AG04450 (cell line): ENCODE results near the gene SH3RF3. TPM values are rescaled to one million over a fixed set of nuclear protein-coding genes. Genes with fewer than 3 reads are reported as not detected.
"Not testable (repeated sequence)": the region's sequence is repeated elsewhere in the genome, so short reads cannot be mapped to it uniquely, and the experiment has no call there.

Experiments
- CTCF ChIA-PET: fragments of 300-600, 350-600 bp; formaldehyde crosslinking; extraction: SDS; loops from one replicate; lab custom pipeline; 2022; ENCODE audit warnings: antibody characterized with exemption, inconsistent platforms; lab: Charles Lee
- POLR2A ChIA-PET: fragments of 350-600 bp; formaldehyde crosslinking; extraction: SDS; loops from one replicate; lab custom pipeline; 2021; ENCODE audit warnings: antibody characterized with exemption, inconsistent platforms; lab: Yijun Ruan, JAX
- DNase-seq: peaks from one replicate; pipeline ENCODE4 v3.0.0-alpha.2; 2011; ENCODE audit warnings: low read depth, low spot score
- H3K27ac ChIP-seq: one replicate; pipeline ENCODE4 v1.5.1; 2012; ENCODE audit warnings: low read depth, low read length, control low read depth
- H3K27me3 ChIP-seq: one replicate; pipeline ENCODE4 v1.6.0; 2012; ENCODE audit warnings: low read length; ENCODE audit not compliant: control insufficient read depth, insufficient read depth
- H3K4me3 ChIP-seq: 2 replicates; pipeline ENCODE4 v1.5.1; 2011; ENCODE audit warnings: mild to moderate bottlenecking, low read depth, low read length, control low read depth
- H3K9me3 ChIP-seq: 2 replicates; pipeline ENCODE4 v1.5.1; 2012; ENCODE audit warnings: low read length; ENCODE audit not compliant: control insufficient read depth, insufficient read depth
- polyA plus RNA-seq: library from polyadenylated mRNA; depleted of rRNA; stranded (reverse); fragments of >200 nt; gene quantifications from 2 replicates; pipeline ENCODE4 v1.2.3, GENCODE V29; 2011
- TF ChIP-seq, protein P1 (sequence below): IDR thresholded peaks from 2 replicates; pipeline ENCODE4 v1.5.1; 2011; ENCODE audit warnings: low read depth, low read length, control low read depth, inconsistent platforms

Gene SH3RF3
- polyA plus RNA-seq, 1 experiment = 5.7 TPM

DNA sequence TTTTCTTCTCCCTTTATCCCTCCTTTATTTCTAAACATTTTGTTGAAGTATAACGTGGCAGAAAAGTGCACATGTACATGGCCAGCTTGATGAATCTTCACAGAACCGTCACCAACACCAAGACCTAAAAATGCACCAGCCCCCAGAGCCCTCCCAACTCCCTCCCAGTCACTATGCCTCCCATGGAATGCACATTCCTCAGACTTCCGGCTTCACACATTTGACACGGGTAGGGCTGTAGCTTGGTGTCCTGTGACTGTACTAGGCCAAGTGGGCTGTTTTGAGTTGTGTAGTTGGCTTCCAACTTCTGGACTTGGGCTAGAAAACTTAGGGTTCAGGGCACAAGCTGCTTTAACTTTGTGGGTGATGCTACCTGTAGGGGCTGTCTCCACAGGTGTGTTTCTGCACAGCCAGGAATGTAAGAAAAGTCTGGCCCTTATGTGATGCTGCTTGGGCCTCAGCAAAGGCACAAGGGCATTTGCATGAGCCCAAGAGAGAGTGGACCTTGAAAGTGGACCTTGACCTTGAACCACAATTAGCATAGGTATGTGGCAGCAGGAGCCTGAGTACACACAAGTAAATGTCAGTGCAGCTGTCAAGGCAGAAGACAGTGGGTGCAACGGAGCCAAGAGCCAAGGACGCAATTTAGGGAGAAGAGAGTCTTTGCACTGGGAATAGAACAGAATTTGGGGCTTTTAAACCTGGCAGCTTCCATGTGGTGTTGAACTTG, 406.4 kb downstream of the SH3RF3 start:
- Histone ChIP-seq H3K27me3 (peaks cover 14% of the 10 kb centered on the region), H3K4me3 (no peak overlapping the region), H3K9me3 (no peaks in the 10 kb centered on the region), H3K27ac (no peak overlapping the region)
- TF ChIP-seq, protein P1, sequence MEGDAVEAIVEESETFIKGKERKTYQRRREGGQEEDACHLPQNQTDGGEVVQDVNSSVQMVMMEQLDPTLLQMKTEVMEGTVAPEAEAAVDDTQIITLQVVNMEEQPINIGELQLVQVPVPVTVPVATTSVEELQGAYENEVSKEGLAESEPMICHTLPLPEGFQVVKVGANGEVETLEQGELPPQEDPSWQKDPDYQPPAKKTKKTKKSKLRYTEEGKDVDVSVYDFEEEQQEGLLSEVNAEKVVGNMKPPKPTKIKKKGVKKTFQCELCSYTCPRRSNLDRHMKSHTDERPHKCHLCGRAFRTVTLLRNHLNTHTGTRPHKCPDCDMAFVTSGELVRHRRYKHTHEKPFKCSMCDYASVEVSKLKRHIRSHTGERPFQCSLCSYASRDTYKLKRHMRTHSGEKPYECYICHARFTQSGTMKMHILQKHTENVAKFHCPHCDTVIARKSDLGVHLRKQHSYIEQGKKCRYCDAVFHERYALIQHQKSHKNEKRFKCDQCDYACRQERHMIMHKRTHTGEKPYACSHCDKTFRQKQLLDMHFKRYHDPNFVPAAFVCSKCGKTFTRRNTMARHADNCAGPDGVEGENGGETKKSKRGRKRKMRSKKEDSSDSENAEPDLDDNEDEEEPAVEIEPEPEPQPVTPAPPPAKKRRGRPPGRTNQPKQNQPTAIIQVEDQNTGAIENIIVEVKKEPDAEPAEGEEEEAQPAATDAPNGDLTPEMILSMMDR = no peak
- ChIA-PET CTCF (interaction anchor here (7.1 kb wide), 1 partner anchor 10 kb away, joined by 56 read pairs; no protein-coding TSS in a partner anchor), POLR2A (no interaction called here)
- DNase-seq = no peak

- CTCF ChIA-PET = interaction anchor here (7.1 kb wide), 1 partner anchor 9 kb away, joined by 56 read pairs; no protein-coding TSS in a partner anchor
- H3K27me3 ChIP-seq = peaks cover 11% of the 10 kb centered on the region
- DNase-seq, POLR2A ChIA-PET, H3K9me3 ChIP-seq, H3K27ac ChIP-seq, H3K4me3 ChIP-seq: not testable (repeated sequence)
Measured at GRCh38 chr2:109536556-109536955, 407.6 kb downstream of the SH3RF3 start.

DNA sequence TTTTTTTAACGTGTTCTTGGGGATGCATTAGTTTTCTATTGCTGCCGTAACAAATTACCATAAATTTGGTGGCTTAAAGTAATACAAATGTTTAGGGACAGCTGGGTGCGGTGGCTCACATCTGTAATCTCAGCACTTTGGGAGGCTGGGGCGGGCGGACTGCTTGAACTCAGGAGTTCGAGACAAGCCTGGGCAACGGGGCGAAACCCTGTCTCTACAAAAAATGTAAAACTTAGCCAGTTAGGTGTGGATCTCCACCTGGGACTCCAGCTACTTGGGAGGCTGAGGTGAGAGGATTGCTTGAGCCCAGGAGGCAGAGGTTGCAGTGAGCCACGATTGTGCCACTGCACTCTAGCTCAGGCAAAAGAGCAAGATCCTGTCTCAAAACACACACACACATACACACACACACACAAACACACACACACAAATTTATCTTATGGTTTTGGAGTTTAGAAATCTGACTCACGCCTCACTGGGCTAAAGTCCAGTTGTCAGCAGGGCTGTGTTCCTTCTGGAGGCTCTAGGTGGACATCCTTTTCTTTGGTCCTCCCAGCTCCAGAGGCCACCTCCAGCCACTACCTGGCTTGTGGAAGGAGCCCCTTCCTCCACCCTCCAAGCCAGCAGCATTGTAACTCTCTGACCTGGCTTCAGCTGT, 408.7 kb downstream of the SH3RF3 start:
- POLR2A ChIA-PET = interaction anchor here (0.5 to 0.6 kb wide), 2 partner anchors 11 to 213 kb away, joined by 3 to 13 read pairs; no protein-coding TSS in a partner anchor
- Histone ChIP-seq H3K9me3 (no peaks in the 10 kb centered on the region), H3K27ac (no peak overlapping the region), H3K4me3 (no peak overlapping the region), H3K27me3 (peaks cover 4% of the 10 kb centered on the region)
- DNase-seq = no peak
- TF ChIP-seq, protein P1 = no peak
- CTCF ChIA-PET = no interaction called here

DNA sequence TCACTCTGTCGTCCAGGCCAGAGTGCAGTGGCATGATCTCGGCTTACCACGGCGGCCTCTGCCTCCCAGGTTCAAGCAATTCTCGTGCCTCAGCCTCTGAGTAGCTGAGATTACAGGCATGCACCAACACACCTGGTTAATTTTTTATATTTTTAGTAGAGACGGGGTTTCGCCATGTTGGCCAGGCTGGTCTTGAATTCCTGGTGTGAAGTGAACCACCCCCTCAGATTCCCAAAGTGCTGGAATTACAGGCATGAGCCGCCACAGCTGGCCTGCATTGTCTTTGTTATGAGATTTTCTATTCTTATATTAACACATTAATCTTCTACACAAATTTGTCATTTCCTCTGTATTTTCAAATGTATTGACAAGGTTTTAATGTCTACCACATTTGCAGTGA, 409.5 kb downstream of the SH3RF3 start:
- Histone ChIP-seq H3K4me3 (no peak overlapping the region), H3K27ac (no peak overlapping the region), H3K27me3 (peaks cover 4% of the 10 kb centered on the region), H3K9me3 (no peaks in the 10 kb centered on the region)
- POLR2A ChIA-PET = no interaction called here
- DNase-seq = no peak
- TF ChIP-seq, protein P1 = no peak
- CTCF ChIA-PET = no interaction called here

DNA sequence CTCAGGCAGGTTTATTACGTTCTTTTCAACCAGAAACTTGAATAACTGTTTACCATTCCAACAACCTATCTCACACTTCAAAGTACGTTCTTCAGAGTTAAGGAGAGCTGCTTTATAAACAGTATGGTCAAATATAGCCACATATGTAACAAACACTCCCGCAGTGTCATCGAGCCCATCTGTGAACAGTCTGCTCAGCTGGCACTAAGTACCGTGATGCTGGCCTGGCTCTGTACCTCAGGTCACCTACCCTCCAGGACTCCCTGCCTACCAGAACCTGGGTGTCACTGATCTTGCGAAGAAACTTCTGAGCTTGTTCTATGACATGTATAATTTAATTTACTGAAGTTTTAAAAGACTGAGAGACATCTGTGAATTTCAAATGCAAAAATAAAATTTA, 413.4 kb downstream of the SH3RF3 start:
- H3K27me3 ChIP-seq = no peaks in the 10 kb centered on the region
- H3K4me3 ChIP-seq = no peak overlapping the region
- H3K9me3 ChIP-seq = no peaks in the 10 kb centered on the region
- H3K27ac ChIP-seq = no peak overlapping the region
- TF ChIP-seq, protein P1 = no peak
- ChIA-PET CTCF (interaction anchor here (7.3 kb wide), 1 partner anchor 193 kb away, joined by 216 read pairs; no protein-coding TSS in a partner anchor), POLR2A (no interaction called here)
- no peak for DNase-seq
